ENCODE measurements around the gene CA11. TPM values are rescaled to one million over a fixed set of nuclear protein-coding genes. Genes with fewer than 3 reads are reported as not detected.
"Not testable (repeated sequence)": the region's sequence is repeated elsewhere in the genome, so short reads cannot be mapped to it uniquely, and the experiment has no call there.

CA11 gene
- total RNA-seq, 1 experiment from 2014 or later: 38.2 TPM

DNA sequence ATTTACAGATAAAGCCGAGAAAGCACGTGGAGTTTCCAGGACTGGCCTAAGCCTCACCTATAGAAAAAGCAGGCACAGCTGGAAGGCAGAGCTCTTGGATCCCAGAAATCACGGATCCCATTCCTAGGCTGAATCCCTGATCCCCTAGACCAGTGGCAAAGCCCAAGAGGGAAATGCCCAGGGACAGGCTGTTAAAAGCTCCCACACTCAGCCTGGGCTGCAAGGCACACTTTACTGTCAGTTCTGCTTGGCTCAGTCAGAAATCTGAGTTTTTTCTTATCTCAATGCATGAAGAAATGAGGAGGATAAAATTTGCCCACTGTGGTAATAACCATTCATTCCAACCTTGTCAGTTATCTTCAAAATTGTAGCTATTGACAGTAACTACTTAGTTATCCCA lies 41.8 kb upstream of the CA11 start:
- Histone ChIP-seq H3K36me3 (ENCODE audit: insufficient read depth, low read length, poor library complexity, severe bottlenecking) (no peaks in the 10 kb centered on the region), H3K27ac (ENCODE audit: low read depth, low read length, poor library complexity, severe bottlenecking) (no peak overlapping the region), H3K4me1 (ENCODE audit: insufficient read depth, low read length, poor library complexity, severe bottlenecking) (no peaks in the 10 kb centered on the region), H3K27me3 (replicated peaks; ENCODE audit: insufficient read depth, low read depth, low read length, poor library complexity) (no peaks in the 10 kb centered on the region), H3K9me3 (ENCODE audit: low read depth, low read length, poor library complexity, severe bottlenecking) (no peaks in the 10 kb centered on the region), H3K4me3 (ENCODE audit: low read depth, low read length, poor library complexity, severe bottlenecking) (no peak overlapping the region)
- TF ChIP-seq, protein P1, sequence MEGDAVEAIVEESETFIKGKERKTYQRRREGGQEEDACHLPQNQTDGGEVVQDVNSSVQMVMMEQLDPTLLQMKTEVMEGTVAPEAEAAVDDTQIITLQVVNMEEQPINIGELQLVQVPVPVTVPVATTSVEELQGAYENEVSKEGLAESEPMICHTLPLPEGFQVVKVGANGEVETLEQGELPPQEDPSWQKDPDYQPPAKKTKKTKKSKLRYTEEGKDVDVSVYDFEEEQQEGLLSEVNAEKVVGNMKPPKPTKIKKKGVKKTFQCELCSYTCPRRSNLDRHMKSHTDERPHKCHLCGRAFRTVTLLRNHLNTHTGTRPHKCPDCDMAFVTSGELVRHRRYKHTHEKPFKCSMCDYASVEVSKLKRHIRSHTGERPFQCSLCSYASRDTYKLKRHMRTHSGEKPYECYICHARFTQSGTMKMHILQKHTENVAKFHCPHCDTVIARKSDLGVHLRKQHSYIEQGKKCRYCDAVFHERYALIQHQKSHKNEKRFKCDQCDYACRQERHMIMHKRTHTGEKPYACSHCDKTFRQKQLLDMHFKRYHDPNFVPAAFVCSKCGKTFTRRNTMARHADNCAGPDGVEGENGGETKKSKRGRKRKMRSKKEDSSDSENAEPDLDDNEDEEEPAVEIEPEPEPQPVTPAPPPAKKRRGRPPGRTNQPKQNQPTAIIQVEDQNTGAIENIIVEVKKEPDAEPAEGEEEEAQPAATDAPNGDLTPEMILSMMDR (conservative IDR thresholded peaks at IDR 0.05; ENCODE audit: low read depth, low read length): no peak
- TF ChIP-seq EZH2 (IDR thresholded peaks at IDR 0.05; ENCODE audit: borderline replicate concordance, low read depth, low read length, poor library complexity, severe bottlenecking): no peak
- intact Hi-C loops (cut with micrococcal nuclease; ENCODE audit: unreplicated experiment): no loop called here
- no peak for DNase-seq (ENCODE audit: low spot score)
- ChIA-PET CTCF (no interaction called here), POLR2A (ENCODE audit: low non-redundant PET) (no interaction called here)
- BruUV-seq (replicated peaks): no TSS peak

DNA sequence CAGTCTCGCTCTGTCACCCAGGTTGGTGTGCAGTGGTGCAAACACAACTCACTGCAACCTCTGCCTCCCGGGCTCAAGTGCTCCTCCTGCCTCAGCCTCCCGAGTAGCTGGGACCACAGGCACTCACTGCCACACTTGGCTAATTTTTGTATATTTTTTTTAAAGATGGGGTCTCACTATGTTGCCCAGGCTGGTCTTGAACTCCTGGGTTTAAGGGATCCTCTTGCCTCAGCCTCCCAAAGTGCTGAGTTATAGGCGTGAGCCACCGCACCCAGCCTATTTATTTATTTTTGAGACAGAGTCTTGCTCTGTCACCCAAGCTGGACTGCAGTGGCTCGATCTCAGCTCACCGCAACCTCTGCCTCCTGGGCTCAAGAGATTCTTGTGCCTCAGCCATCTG lies 40.6 kb upstream of the CA11 start:
- POLR2A ChIA-PET (ENCODE audit: low non-redundant PET); H3K27ac ChIP-seq (ENCODE audit: low read depth, low read length, poor library complexity, severe bottlenecking); H3K4me1 ChIP-seq (ENCODE audit: insufficient read depth, low read length, poor library complexity, severe bottlenecking); CTCF ChIA-PET; H3K9me3 ChIP-seq (ENCODE audit: low read depth, low read length, poor library complexity, severe bottlenecking); DNase-seq (ENCODE audit: low spot score); H3K27me3 ChIP-seq (replicated peaks; ENCODE audit: insufficient read depth, low read depth, low read length, poor library complexity); BruUV-seq (replicated peaks); H3K4me3 ChIP-seq (ENCODE audit: low read depth, low read length, poor library complexity, severe bottlenecking); H3K36me3 ChIP-seq (ENCODE audit: insufficient read depth, low read length, poor library complexity, severe bottlenecking); intact Hi-C loops (cut with micrococcal nuclease; ENCODE audit: unreplicated experiment): not testable (repeated sequence)

DNA sequence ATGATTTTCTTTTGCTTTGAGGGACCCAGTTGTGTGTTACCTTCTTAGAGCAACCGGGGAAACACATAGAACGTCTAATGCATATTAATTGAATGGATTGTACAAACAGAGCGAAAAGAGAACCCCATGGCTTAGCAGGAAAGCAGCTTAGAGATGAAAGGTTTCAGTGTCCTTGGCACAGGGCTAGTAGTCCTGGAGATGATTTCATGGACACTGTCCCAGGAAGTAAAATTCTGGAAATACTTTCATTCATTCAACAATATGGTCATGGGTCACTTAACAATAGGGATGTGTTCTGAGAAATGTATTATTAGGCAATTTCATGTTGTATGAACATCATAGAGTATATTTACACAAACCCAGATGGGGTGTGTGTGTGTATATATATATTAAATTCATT lies 40.1 kb upstream of the CA11 start:
- intact Hi-C loops (cut with micrococcal nuclease; ENCODE audit: unreplicated experiment): no loop called here
- Histone ChIP-seq H3K27me3 (replicated peaks; ENCODE audit: insufficient read depth, low read depth, low read length, poor library complexity) (no peaks in the 10 kb centered on the region), H3K4me1 (ENCODE audit: insufficient read depth, low read length, poor library complexity, severe bottlenecking) (no peaks in the 10 kb centered on the region), H3K27ac (ENCODE audit: low read depth, low read length, poor library complexity, severe bottlenecking) (no peak overlapping the region), H3K9me3 (ENCODE audit: low read depth, low read length, poor library complexity, severe bottlenecking) (no peaks in the 10 kb centered on the region), H3K36me3 (ENCODE audit: insufficient read depth, low read length, poor library complexity, severe bottlenecking) (no peaks in the 10 kb centered on the region), H3K4me3 (ENCODE audit: low read depth, low read length, poor library complexity, severe bottlenecking) (no peak overlapping the region)
- no peak for DNase-seq (ENCODE audit: low spot score)
- ChIA-PET CTCF (no interaction called here), POLR2A (ENCODE audit: low non-redundant PET) (no interaction called here)
- BruUV-seq (replicated peaks): no TSS peak
- no peak for TF ChIP-seq EZH2 (IDR thresholded peaks at IDR 0.05; ENCODE audit: borderline replicate concordance, low read depth, low read length, poor library complexity, severe bottlenecking)
- TF ChIP-seq, protein P1 (conservative IDR thresholded peaks at IDR 0.05; ENCODE audit: low read depth, low read length): no peak

DNA sequence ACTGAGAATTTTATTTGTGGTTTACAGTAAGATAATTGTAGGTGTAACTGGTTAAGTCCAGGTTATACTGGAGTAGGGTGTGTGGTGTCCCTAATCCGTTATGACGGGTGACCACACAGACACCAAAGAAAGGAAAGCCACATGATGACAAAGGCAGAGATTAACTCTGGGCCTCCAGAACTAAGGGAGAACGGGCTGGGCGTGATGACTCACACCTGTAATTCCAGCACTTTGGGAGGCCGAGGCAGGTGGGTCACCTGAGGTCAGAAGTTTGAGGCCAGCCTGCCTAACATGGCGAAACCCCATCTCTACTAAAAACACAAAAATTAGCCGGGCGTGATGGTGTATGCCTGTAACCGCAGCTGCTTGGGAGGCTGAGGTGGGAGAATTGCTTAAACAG lies 39.6 kb upstream of the CA11 start:
- TF ChIP-seq EZH2 (IDR thresholded peaks at IDR 0.05; ENCODE audit: borderline replicate concordance, low read depth, low read length, poor library complexity, severe bottlenecking): no peak
- TF ChIP-seq, protein P1 (conservative IDR thresholded peaks at IDR 0.05; ENCODE audit: low read depth, low read length): no peak
- BruUV-seq (replicated peaks): no TSS peak
- ChIA-PET CTCF (no interaction called here), POLR2A (ENCODE audit: low non-redundant PET) (no interaction called here)
- Histone ChIP-seq H3K4me1 (ENCODE audit: insufficient read depth, low read length, poor library complexity, severe bottlenecking) (no peaks in the 10 kb centered on the region), H3K9me3 (ENCODE audit: low read depth, low read length, poor library complexity, severe bottlenecking) (no peaks in the 10 kb centered on the region), H3K36me3 (ENCODE audit: insufficient read depth, low read length, poor library complexity, severe bottlenecking) (no peaks in the 10 kb centered on the region), H3K4me3 (ENCODE audit: low read depth, low read length, poor library complexity, severe bottlenecking) (no peak overlapping the region), H3K27ac (ENCODE audit: low read depth, low read length, poor library complexity, severe bottlenecking) (no peak overlapping the region), H3K27me3 (replicated peaks; ENCODE audit: insufficient read depth, low read depth, low read length, poor library complexity) (no peaks in the 10 kb centered on the region)
- intact Hi-C loops (cut with micrococcal nuclease; ENCODE audit: unreplicated experiment): no loop called here
- no peak for DNase-seq (ENCODE audit: low spot score)

Measured in A673 (cell line).